T-helper 1 cell treated with Interleukin-12 subunit alpha and Interleukin-12 subunit beta and Interleukin-4 antibody, amounts not matched to agents 30 ng/mL and 1 ng/mL, for 36 hours (primary cell): Measurements from ENCODE around the gene CARMIL3. TPM values are rescaled to one million over a fixed set of nuclear protein-coding genes. Genes with fewer than 3 reads are reported as not detected.

Experiments used
- intact Hi-C: fragments of 100-400 bp; cut with micrococcal nuclease; formaldehyde crosslinking; loops from one replicate; pipeline ENCODE4 v1.15.1; 2024
- total RNA-seq: library from RNA; stranded (reverse); gene quantifications from 2 replicates; pipeline ENCODE4 v1.2.3, GENCODE V29; 2022

Gene CARMIL3
- total RNA-seq, 1 donor from 2014 or later = 2.3 TPM

DNA sequence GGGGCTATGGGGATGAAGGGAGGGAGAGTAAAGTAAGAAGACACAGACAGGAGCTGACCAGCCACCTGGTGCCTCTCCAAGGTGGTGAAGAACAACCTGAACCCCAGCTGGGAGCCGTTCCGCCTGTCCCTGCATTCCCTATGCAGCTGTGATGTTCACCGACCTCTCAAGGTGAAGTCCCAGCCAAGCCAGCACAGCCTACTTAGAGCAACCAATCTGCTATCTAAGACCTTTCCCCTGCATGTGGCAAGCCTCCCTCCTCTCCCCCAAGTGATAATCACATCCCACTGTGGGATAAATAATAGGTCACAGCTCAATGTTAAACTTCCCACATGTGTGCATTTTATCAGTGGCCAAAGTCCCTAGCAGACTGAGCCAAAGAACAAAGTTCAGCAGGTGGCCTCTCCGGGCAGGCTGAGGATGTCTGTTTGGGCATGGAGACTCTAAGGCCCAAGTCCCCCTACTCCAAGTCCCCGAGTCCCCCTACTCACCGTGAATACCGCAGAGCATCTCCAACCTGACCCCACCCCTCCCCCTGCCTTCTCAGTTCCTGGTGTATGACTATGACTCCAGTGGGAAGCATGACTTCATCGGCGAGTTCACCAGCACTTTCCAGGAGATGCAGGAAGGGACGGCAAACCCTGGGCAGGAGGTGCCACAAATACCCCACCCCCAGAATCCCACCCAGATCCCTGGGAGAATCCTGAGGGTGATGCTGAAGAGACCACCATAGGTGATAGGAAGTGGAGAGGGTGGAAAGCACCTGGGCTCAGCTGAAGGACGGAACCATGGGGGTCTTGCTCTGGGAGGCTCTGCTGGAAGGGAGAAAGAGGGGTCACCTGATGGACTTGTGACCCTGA, 23.0 kb downstream of the CARMIL3 start:
- intact Hi-C loops = no loop called here

GRCh38 chr14:24075485-24076301, 23.9 kb downstream of the CARMIL3 start:
- intact Hi-C loops = no loop called here

DNA sequence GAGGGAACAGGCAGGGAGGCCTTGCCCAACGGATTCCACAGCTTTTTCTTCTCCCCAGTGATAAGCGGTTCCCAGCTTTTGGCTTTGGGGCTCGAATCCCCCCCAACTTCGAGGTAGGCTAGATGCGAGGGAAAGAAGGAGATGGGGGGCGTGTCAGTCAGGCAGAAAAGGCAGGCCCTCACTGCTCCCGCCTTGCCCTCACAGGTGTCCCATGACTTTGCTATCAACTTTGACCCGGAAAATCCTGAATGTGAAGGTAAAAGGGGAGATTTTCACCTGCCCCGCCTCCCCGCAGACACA, 24.4 kb downstream of the CARMIL3 start:
- intact Hi-C loops = no loop called here

- intact Hi-C loops = no loop called here
Observed at GRCh38 chr14:24077086-24077485, 25.3 kb downstream of the CARMIL3 start.

DNA sequence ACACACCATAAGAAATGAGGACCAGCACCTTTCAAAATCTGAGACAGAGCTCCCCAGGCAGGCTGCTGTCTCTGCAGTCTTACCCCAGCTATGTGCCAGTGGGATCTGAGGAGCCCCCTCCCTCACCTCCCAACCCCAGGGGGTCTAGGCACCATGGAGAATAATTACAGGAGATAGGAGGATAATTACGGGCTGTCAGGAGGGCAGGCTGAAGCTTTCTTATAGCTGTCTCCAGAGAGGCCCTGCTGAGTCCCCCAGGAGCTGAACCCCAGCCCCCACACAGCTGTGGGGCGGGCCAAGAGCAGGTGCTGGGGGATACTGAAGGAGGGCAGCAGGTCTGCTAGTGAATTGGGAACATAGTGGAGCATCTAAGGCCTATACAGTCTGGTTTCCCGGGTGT, 26.3 kb downstream of the CARMIL3 start:
- intact Hi-C loops = no loop called here

- intact Hi-C loops = loop anchor here (2.0 kb wide), 1 partner anchor 67 kb away; the partner anchor contains the start of genes PSME2 and RNF31
Observed at GRCh38 chr14:24079491-24080141, 27.8 kb downstream of the CARMIL3 start.

- intact Hi-C loops = loop anchor here (2.0 kb wide), 1 partner anchor 67 kb away; the partner anchor contains the start of genes PSME2 and RNF31
Observed at GRCh38 chr14:24080142-24080530, 28.3 kb downstream of the CARMIL3 start.

DNA sequence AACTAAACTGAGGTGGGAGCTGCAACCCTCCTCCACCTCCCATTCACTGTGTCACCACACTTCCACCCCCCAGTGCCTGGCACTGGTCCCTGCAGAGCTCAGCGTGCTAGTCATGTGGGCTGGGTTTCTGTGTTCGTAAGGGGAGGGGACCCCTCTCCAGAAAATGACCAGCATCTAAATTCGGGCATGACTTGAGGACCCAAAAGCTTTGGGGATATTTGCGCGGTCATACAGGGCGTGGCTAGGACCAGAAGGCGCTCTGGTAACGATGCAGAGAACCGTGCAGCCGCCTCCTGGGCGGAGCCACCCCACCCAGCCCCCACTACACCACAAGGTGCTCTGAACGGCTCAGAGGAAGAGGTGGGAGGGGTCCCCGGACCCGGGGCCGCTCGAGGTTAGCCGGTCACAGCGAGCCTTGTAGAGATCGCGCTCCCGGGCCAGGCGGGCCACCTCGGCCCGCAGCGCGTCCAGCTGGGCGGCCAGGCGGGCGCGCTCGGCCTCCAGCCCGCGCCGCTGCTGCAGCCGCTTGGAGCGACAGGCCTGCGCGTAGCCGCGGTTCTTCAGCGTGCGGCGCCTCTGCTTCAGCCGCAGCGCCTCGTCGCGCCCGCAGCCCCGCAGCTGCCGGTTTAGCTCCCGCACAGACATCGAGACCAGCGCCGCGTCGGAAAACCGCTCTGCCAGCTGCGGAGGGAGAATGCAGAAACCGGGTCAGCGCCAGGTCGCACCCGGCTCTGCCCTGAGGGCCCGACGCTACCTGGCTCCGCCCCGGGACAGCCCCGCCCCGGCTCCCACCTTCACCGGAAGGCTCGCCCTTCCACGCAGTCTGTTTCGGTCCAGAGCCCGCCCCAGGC, 29.3 kb downstream of the CARMIL3 start:
- intact Hi-C loops = loop anchor here (1.0 to 2.0 kb wide), 5 partner anchors 9 to 66 kb away; partner anchors contain the start of genes DCAF11, NRL, PCK2 and PSME2

DNA sequence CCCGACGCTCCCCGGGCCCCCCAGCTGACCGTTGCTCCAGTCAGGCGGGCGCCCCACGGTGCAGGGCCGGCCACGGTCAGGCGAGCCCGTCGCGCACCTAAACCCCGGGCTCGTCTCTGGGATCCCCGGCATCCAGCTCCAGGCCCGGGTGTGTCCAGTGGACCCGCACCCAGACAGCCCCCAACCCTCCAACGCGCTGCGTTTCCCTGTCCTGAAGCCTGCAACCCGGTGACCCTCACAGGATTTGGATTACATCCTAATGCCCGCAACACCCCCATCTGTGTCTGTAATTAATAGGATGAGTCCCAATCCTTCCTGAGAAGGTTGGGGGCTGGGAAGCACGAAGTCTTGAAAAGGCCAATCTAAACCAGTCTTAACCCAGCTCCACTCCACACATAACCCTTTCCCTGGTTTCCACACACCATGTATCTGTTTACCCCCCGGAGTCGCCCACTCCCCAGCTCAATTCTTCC, 30.0 kb downstream of the CARMIL3 start:
- intact Hi-C loops = loop anchor here (1.0 to 2.0 kb wide), 5 partner anchors 9 to 65 kb away; partner anchors contain the start of genes DCAF11, NRL, PCK2 and PSME2

- intact Hi-C loops = no loop called here
Observed at GRCh38 chr14:24082411-24083080, 30.7 kb downstream of the CARMIL3 start.

GRCh38 chr14:24083462-24083861, 31.7 kb downstream of the CARMIL3 start:
- intact Hi-C loops = no loop called here

DNA sequence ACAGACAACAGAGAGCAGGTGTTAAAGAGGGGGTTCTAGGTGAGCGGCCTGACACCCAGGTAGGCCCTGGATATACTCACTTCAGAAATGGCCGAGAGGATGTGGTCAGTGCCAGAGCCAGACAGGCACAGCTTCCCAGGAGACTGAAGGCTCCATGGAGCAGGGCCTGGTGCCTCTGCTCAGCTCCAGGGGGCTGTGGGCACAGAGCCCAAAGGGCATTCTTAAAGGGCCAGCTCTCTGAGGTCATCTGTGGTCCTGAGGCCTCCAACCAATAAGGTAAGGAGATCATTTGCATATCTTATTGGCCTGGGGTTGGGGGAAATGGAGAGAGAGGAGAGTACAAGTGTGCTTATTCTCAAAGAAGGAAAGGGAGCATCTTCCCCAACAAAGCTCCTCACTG, 32.6 kb downstream of the CARMIL3 start:
- intact Hi-C loops = no loop called here

GRCh38 chr14:24085215-24085614, 33.4 kb downstream of the CARMIL3 start:
- intact Hi-C loops = no loop called here

DNA sequence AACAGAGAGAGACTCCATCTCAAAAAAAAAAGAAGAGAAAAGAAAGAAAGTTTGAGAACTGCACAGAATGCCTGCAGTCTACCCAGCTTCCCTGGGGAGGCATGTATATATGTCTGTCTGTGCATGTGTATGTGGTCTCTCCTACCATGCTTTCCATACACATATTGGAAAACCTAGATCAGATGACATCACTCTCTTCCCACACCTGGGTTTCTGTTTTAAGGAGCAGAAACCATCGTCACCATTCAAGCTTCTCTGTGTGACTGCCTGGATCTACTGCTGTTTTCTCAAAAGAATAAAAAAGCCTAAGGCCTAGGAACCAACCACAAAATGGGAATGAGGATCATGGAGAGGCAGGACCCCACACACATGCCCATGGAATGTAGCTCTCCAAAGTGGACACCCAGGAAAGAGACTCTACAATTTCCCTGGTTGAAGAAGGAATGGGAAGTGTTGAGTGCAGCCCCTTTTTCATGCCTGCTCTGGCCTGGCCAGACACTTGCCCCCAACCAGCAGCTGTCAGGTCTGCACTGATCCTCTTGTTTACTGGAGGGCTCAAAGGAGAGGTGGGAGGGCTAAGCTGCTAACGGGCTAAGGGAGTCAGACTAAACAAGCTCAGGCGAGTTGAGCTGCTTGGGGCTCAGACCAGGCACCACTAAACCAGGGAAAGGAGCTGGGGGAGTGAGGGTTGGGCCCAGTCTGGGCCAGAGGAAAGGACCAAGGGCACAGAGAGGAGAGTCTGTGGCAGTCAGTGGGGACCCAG, 34.6 kb downstream of the CARMIL3 start:
- intact Hi-C loops = no loop called here

GRCh38 chr14:24087004-24087403, 35.2 kb downstream of the CARMIL3 start:
- intact Hi-C loops = no loop called here

GRCh38 chr14:24088095-24088494, 36.3 kb downstream of the CARMIL3 start:
- intact Hi-C loops = no loop called here

GRCh38 chr14:24089890-24090289, 38.1 kb downstream of the CARMIL3 start:
- intact Hi-C loops = loop anchor here (1.0 to 5.0 kb wide), 7 partner anchors 9 to 342 kb away; partner anchors contain the start of genes DHRS1, DHRS4L2 and NOP9

GRCh38 chr14:24092110-24092504, 40.3 kb downstream of the CARMIL3 start:
- intact Hi-C loops = loop anchor here (5.0 kb wide), 3 partner anchors 105 to 340 kb away; partner anchors contain the start of genes DHRS1, DHRS4L2 and NOP9
